HG03469 (cell line): Measurements from ENCODE around the gene FAM174C.

Experiments
- ATAC-seq: cut with Tn5 transposase; IDR thresholded peaks from one replicate; pipeline ENCODE4 v1.9.1; 2021; ENCODE audit warnings: mild to moderate bottlenecking, moderate library complexity, moderate number of reproducible peaks; ENCODE audit not compliant: unreplicated experiment

Gene FAM174C

GRCh38 chr19:1260749-1261537 is 14.4 kb upstream of the FAM174C start:
- peak; percentile 34 for ATAC-seq

GRCh38 chr19:1261538-1261797 is 13.9 kb upstream of the FAM174C start:
- no peak for ATAC-seq

DNA sequence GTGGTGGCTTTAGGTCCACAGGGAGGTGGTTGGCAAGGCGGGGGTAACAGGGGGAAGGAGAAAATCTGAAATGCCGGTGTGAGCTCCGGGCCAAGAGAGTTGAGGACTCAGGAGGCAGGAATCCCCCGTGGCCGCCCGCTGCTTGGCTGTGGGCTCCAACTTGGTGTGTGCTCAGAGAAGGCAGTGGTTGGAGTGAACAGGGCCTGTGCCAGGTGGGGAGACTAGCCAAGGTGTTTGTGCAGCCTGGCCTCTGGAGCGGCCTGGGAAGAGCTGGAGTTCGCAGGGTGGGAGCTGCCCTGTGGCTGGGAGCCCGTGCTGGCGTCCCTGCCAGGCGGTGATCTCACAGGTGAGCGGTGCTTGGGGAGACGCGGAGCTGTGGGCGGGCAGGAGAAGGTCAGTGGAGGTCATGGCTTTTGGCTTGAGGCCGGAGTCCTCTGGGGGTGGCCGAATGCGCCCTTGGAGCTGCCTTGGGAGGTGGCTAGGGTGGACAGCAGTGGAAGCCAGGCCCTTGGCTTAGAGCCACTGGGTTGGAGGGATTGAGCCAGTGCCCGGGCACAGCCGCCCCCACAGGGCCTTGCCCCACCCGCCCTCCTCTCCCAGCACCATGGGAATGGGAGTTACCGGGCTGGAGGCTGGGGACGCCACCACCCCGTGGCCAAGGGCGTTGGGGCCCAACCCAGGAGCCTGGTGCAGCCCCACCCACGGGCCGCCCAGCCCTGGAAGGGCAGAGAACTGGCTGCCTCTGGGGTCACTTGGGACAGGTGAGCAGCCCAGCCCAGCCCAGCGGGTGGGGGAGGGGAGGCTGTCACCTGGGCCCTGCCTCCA is 13.3 kb upstream of the FAM174C start:
- ATAC-seq = no peak

DNA sequence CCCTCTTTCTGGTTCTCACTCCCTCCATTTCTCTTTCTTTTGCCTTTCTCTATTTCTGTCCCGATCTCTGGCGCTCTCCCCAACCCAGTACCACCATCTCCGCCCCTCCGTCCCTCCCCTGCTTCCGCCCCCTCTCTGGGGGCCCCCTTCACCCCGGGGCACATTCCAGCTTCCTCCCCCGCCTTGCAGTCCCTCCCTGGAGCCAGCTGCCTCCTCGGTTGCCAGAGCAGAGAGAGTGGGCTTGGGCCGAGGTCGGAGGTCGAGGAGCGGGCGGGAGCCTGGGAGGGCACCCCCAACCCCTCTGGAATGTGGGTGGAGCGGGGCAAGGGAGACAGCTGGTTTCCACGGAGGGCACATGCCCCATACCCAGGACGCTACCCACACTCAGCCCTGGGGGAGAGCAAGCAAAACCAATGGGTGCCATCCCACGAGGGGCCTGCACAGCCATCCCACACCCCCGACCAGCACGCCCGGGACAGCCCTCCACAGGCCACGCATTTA is 12.7 kb upstream of the FAM174C start:
- ATAC-seq = no peak

GRCh38 chr19:1263188-1263587 is 12.1 kb upstream of the FAM174C start:
- no peak for ATAC-seq

GRCh38 chr19:1264801-1265614 is 10.3 kb upstream of the FAM174C start:
- no peak for ATAC-seq

DNA sequence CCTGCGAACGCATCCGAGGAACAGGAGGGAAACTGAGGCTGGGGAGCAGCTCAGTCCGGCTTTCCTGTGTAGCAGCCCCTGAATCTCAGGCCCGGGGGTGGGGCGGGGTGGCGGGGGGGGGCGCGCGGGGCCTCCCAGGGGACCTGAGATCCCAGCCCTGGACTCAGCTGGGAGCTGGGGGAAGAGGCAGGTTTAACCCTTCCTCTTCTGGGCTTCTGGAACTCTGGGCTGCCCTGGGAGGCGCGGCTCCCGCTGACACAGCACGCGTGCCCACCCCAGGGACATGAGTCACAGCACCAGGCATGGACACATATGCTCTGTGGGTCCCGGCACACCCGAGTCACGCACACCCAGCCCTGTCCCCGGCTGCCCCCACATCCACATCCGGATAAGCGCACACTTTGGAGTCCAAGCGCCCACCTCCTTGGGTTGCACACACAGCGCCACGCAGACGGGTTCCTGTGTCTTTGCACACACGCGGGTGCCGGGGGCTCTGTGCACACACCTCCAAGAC is 9.7 kb upstream of the FAM174C start:
- ATAC-seq = no peak

- no peak for ATAC-seq
Observed at GRCh38 chr19:1266129-1266915, 9.0 kb upstream of the FAM174C start.

DNA sequence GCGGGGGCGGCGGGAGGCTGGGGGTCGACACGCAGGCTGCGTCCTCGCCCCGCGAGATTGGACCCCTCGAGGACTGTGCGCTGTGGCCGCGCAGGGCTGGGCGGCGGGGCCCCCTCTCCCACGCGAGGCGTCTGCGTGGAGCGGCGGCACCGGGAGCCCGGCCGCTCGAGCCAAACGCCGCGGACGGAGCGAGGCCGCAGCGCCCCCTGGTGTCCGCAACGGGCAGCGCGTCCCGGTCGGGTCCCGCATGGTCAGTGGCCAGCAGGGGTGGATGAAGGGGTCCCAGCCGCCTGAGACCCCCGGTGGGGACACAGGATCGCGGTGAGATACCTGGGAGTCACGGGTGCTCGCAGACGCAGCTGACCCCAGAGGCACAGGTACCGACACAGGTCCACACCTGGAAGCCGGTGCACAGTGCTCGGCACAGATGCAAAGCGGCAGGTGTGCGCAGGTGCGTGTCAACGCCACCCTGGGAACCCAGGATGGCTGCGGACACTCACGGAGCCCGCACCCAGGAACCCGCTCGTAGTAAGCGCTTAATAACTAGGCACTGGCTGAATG is 8.3 kb upstream of the FAM174C start:
- ATAC-seq = no peak

GRCh38 chr19:1267477-1268225 is 7.7 kb upstream of the FAM174C start:
- no peak for ATAC-seq

DNA sequence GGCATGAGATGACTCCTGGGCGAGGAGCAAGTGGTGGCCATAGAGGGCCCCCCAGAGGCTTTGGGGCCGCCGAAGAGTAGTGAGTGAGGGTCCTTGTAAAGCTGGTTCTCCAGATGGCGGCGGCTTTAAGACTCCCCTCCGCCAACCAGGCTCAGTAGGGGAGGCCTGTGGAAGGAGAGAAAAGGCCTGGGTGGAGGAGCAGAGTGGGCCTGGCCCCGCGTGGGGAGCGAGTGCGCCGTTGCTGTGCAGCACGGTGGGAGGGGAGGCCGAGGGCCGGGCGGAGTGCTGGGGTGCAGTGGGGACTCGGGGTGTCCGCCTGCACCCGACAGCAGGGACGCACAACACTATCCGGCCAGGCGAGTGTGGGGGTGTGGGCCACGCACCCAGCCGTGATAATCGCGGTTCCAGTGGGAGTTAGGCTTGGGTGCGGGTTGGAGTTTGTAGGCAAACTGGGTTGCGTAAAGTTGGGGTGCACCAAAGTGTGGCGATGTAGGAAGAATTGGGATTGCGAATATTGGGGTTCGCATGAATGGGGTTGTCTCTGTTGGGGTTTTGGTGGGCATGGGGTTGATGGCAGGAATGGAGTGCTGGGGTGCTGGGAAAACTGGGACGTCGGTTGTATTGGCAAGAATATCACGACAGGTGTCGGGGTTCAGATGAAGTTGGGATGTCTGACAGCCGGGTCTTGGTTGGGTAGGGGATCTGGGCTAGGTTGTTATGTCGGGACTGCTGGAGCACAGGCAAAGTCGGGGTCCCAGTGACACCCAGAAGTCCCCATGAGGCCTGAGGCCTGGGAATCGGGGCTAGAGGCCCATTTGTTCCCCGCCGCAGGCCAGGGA is 6.9 kb upstream of the FAM174C start:
- no peak for ATAC-seq

DNA sequence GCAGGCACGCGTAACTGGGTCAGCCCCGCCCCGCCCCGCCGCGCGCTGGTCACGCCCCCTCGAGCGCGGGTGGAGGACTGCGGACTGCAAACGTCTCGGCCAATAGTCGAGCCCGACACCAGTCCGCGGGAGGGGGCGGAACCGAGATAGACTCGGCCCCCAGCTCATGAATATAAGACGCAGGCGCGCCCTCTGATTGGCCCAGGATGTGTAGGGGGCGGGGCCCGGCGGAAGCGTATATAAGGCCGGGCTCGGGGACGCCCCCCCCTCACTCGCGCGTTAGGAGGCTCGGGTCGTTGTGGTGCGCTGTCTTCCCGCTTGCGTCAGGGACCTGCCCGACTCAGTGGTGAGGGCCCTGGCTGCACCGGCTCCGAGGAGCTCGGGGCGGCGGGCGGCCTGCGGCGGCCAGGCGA is 6.3 kb upstream of the FAM174C start, which contains the start of gene CIRBP:
Gene CIRBP (plus strand): TSS at position 268 of the 413 bp plus-strand sequence. CDS start 1,602 bp downstream, outside the sequence.
- ATAC-seq = peak; percentile 28

DNA sequence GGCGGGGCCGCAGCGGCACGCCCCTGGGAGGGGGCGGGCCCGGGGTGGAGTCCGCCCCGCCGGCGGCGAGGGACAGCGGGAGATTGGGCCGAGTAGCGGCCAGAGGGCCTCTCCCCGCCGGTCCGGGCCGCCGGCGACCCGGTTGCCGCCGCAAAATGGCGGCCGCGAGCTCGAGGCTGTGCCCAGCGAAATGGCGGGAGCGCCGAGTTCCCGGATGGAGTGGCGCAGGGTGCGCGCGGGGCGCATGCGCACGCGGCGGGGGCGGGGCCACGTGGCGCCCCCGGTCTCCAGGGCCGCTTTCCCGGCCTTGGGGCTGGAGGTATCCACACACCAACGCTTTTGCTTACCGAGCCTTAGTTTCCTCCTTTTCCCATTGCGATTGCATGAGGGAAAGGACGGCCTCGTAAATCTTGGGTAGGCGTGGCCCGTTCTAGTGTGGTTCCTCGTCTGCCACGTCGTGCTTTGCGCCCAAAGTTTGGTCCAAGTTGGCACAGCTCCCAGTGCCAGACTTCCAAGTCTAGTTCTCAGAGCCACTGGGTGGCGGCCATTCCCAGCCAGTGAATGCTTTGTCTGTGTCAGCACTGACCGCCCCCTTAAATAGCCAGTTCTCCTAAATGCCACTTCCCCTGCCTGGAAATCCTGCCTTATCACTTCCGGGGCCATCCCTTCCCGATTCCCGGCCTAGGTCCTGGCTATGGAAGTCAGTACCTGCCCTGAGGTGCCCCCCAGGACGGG is 5.7 kb upstream of the FAM174C start:
- ATAC-seq = peak; percentile 9

- ATAC-seq = no peak
Observed at GRCh38 chr19:1270213-1270853, 5.0 kb upstream of the FAM174C start.

GRCh38 chr19:1270854-1271527 is 4.3 kb upstream of the FAM174C start:
- no peak for ATAC-seq
